OCI-LY3 (cell line): ENCODE data around the gene STYK1.

ENCODE experiments used
- EZH2phosphoT487 ChIP-seq: fragments of 200-600 bp; shearing (Covaris generic); IDR thresholded peaks from 2 replicates; pipeline ENCODE4 v1.6.1; 2018; ENCODE audit warnings: antibody characterized with exemption, mixed run types, low read depth
- TF ChIP-seq, protein P1 (sequence below): fragments of 200-600, 300-600 bp; sonication (generic); IDR thresholded peaks from 2 replicates; pipeline ENCODE4 v1.5.1; 2014; ENCODE audit warnings: antibody characterized with exemption, low read length, low read depth

DNA sequence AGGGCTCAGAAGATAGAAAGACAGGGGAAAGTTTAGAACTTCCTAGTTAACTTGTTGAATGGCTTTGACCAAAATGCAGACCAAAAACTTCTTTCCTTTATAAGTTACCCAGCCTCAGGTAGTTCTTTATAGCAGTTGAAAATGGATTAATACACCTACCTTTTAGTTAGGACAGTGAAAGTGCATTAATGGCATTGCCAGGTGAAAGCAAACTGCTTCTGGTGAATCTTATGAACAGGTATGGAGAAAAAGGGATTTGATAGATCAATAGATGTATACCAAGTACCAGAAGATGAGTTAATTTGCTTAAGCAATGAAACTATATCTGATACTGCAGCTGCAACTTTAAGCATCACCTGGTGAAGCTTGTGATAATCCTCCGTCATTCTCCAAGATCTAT, 14.2 kb upstream of the STYK1 start:
- no peak for TF ChIP-seq EZH2phosphoT487
- TF ChIP-seq, protein P1, sequence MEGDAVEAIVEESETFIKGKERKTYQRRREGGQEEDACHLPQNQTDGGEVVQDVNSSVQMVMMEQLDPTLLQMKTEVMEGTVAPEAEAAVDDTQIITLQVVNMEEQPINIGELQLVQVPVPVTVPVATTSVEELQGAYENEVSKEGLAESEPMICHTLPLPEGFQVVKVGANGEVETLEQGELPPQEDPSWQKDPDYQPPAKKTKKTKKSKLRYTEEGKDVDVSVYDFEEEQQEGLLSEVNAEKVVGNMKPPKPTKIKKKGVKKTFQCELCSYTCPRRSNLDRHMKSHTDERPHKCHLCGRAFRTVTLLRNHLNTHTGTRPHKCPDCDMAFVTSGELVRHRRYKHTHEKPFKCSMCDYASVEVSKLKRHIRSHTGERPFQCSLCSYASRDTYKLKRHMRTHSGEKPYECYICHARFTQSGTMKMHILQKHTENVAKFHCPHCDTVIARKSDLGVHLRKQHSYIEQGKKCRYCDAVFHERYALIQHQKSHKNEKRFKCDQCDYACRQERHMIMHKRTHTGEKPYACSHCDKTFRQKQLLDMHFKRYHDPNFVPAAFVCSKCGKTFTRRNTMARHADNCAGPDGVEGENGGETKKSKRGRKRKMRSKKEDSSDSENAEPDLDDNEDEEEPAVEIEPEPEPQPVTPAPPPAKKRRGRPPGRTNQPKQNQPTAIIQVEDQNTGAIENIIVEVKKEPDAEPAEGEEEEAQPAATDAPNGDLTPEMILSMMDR, result no peak
